ENCODE measurements around the gene LARGE1. TPM values are rescaled to one million over a fixed set of nuclear protein-coding genes. Genes with fewer than 3 reads are reported as not detected.

The LARGE1 gene
- total RNA-seq, 1 experiment from 2014 or later, result 1.5 TPM

GRCh38 chr22:33361581-33361980 lies 558.7 kb downstream of the LARGE1 start:
- BruUV-seq (replicated peaks), result no TSS peak
- DNase-seq (ENCODE audit: low read depth, low spot score) (no peak), ATAC-seq (no peak)
- H3K27ac ChIP-seq (ENCODE audit: low read depth, low read length), result no peak overlapping the region
- peaks cover 0 to 22% of the 10 kb centered on the region in 2 experiments; a peak in 2 of 4 replicates for H3K9me3 ChIP-seq (ENCODE audit: control insufficient read depth in 1 of 2, insufficient read depth in 1 of 2, low read depth in 1 of 2, low read length in 2 of 2)
- no peaks in the 10 kb centered on the region for H3K36me3 ChIP-seq (ENCODE audit: control insufficient read depth in 1 of 2, insufficient read depth in 2 of 2, low read length in 2 of 2)
- RAD21 ChIA-PET (ENCODE audit: low non-redundant PET in 1 of 2, low total read pairs in 2 of 2, uncharacterized antibody in 2 of 2, unreplicated experiment in 2 of 2), result no interaction called here
- no peak for TF ChIP-seq ZNF274 (IDR thresholded peaks at IDR 0.05; ENCODE audit: low read depth, low read length)
- TF ChIP-seq EZH2phosphoT487 (IDR thresholded peaks at IDR 0.05; ENCODE audit: borderline replicate concordance), result no peak
- no peak for TF ChIP-seq ELF1 (IDR thresholded peaks at IDR 0.05; ENCODE audit: borderline replicate concordance, low read depth)
- no peak overlapping the region for H3K4me3 ChIP-seq (replicated peaks in 1 of 2; ENCODE audit: low read depth in 1 of 2, low read length in 2 of 2)
- H3K9ac ChIP-seq (ENCODE audit: low read length), result no peak overlapping the region
- CTCF ChIA-PET, result no interaction called here
- POLR2A ChIA-PET, result no interaction called here
- no peaks in the 10 kb centered on the region for H4K20me1 ChIP-seq (ENCODE audit: insufficient read depth)
- no peaks in the 10 kb centered on the region for H3K27me3 ChIP-seq (ENCODE audit: insufficient read depth, low read length)
- H3K4me1 ChIP-seq (ENCODE audit: control insufficient read depth in 1 of 2, insufficient read depth in 2 of 2, low read length in 2 of 2), result no peaks in the 10 kb centered on the region
- no peaks in the 10 kb centered on the region for H3K79me2 ChIP-seq (ENCODE audit: insufficient read depth, low read length)
- H3K9me2 ChIP-seq (ENCODE audit: insufficient read depth), result no peaks in the 10 kb centered on the region
- intact Hi-C loops (cut with micrococcal nuclease), result no loop called here
- H2AFZ ChIP-seq (ENCODE audit: low read depth, low read length, poor library complexity, severe bottlenecking), result no peak overlapping the region
- H3K4me2 ChIP-seq (ENCODE audit: low read length), result no peak overlapping the region

GRCh38 chr22:33357981-33358399 lies 562.3 kb downstream of the LARGE1 start:
- H3K9me2 ChIP-seq (ENCODE audit: insufficient read depth), result no peaks in the 10 kb centered on the region
- H3K9me3 ChIP-seq (ENCODE audit: control insufficient read depth in 1 of 2, insufficient read depth in 1 of 2, low read depth in 1 of 2, low read length in 2 of 2), result peaks cover 0 to 25% of the 10 kb centered on the region in 2 experiments; a peak in 3 of 4 replicates
- no peaks in the 10 kb centered on the region for H3K27me3 ChIP-seq (ENCODE audit: insufficient read depth, low read length)
- no peaks in the 10 kb centered on the region for H3K4me1 ChIP-seq (ENCODE audit: control insufficient read depth in 1 of 2, insufficient read depth in 2 of 2, low read length in 2 of 2)
- no peak overlapping the region for H3K4me2 ChIP-seq (ENCODE audit: low read length)
- H3K27ac ChIP-seq (ENCODE audit: low read depth, low read length), result no peak overlapping the region
- ATAC-seq (no peak), DNase-seq (ENCODE audit: low read depth, low spot score) (no peak)
- no peak overlapping the region for H3K9ac ChIP-seq (ENCODE audit: low read length)
- ChIA-PET RAD21 (ENCODE audit: low non-redundant PET in 1 of 2, low total read pairs in 2 of 2, uncharacterized antibody in 2 of 2, unreplicated experiment in 2 of 2) (no interaction called here), CTCF (no interaction called here), POLR2A (no interaction called here)
- H3K36me3 ChIP-seq (ENCODE audit: control insufficient read depth in 1 of 2, insufficient read depth in 2 of 2, low read length in 2 of 2), result no peaks in the 10 kb centered on the region
- no peaks in the 10 kb centered on the region for H3K79me2 ChIP-seq (ENCODE audit: insufficient read depth, low read length)
- BruUV-seq (replicated peaks), result no TSS peak
- no peak overlapping the region for H3K4me3 ChIP-seq (replicated peaks in 1 of 2; ENCODE audit: low read depth in 1 of 2, low read length in 2 of 2)
- H2AFZ ChIP-seq (ENCODE audit: low read depth, low read length, poor library complexity, severe bottlenecking), result no peak overlapping the region
- intact Hi-C loops (cut with micrococcal nuclease), result no loop called here
- H4K20me1 ChIP-seq (ENCODE audit: insufficient read depth), result no peaks in the 10 kb centered on the region
- TF ChIP-seq ATF3 (IDR thresholded peaks at IDR 0.05) (no peak), EZH2phosphoT487 (IDR thresholded peaks at IDR 0.05; ENCODE audit: borderline replicate concordance) (no peak), YY1 (IDR thresholded peaks at IDR 0.05; ENCODE audit: extremely low read depth, insufficient replicate concordance, low read depth, low read length) (no peak), REST (IDR thresholded peaks at IDR 0.05; ENCODE audit: low read depth) (no peak), ELF1 (IDR thresholded peaks at IDR 0.05; ENCODE audit: borderline replicate concordance, low read depth) (no peak), EGR1 (IDR thresholded peaks at IDR 0.05; ENCODE audit: low read depth) (no peak), SRF (IDR thresholded peaks at IDR 0.05; ENCODE audit: low read depth) (no peak), CTCF (IDR thresholded peaks at IDR 0.05 in 2 of 3, conservative IDR thresholded peaks at IDR 0.05 in 1 of 3; ENCODE audit: borderline replicate concordance in 1 of 3, insufficient read depth in 1 of 3, low read depth in 2 of 3, low read length in 2 of 3) (no peak), ZBTB33 (IDR thresholded peaks at IDR 0.05; ENCODE audit: extremely low read depth, insufficient replicate concordance, low read length) (no peak), RAD21 (IDR thresholded peaks at IDR 0.05; ENCODE audit: low read depth) (no peak), POLR2AphosphoS5 (IDR thresholded peaks at IDR 0.05; ENCODE audit: low read depth, low read length) (no peak)
